Mesothelial cell of epicardium (in vitro differentiated cells): ENCODE measurements around the gene CERS1. TPM values are rescaled to one million over a fixed set of nuclear protein-coding genes. Genes with fewer than 3 reads are reported as not detected.

ENCODE experiments used
- DNase-seq, 2 experiments: peaks; one replicate each; pipeline ENCODE4 v3.0.0; 2021; ENCODE audit warnings: low spot score in 2 of 2; ENCODE audit not compliant: unreplicated experiment in 2 of 2
- H3K27ac Mint-ChIP-seq: 2 replicates; pipeline ENCODE4 v1.8.0; 2021; ENCODE audit warnings: mixed read lengths
- H3K27me3 Mint-ChIP-seq: 2 replicates; pipeline ENCODE4 v1.8.0; 2021; ENCODE audit warnings: low read depth, mixed read lengths
- H3K36me3 Mint-ChIP-seq: 2 replicates; pipeline ENCODE4 v1.8.0; 2021; ENCODE audit warnings: mixed read lengths
- H3K4me1 Mint-ChIP-seq: 2 replicates; pipeline ENCODE4 v1.8.0; 2021; ENCODE audit warnings: mixed read lengths
- H3K4me3 Mint-ChIP-seq: 2 replicates; pipeline ENCODE4 v1.8.0; 2021; ENCODE audit warnings: mild to moderate bottlenecking, moderate library complexity, mixed read lengths
- H3K9me3 Mint-ChIP-seq: 2 replicates; pipeline ENCODE4 v1.8.0; 2021; ENCODE audit warnings: mixed read lengths
- CTCF ChIP-seq: fragments of 200-600 bp; sonication (generic); IDR thresholded peaks from one replicate; pipeline ENCODE4 v1.5.0; 2021; ENCODE audit warnings: antibody characterized with exemption; ENCODE audit not compliant: unreplicated experiment
- total RNA-seq: library from RNA; stranded (reverse); gene quantifications from 3 replicates; pipeline ENCODE4 v1.2.1, GENCODE V29; 2021

Gene CERS1
- total RNA-seq, 1 donor from 2014 or later: 8.5 TPM

DNA sequence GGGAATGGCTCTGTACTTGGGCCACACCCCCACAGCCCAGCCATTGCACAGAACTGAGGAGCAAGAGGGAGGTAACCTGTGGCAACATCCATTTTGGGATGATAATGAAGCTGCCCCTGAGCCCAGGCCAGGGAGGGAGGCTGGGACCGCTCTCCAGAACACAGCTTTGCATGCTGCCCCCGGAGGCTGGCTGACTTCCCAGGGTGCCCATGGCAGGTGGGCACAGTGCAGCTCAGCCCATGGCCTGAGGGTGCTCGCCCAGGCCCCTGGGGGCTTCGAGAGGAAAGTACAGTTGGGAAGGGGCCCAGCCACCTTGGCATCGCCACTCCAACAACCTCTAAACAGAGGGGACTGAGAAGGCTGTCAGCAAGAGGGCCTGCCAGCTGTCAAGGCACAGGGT, 17.5 kb upstream of the CERS1 start:
- Mint-ChIP-seq H3K36me3 (peaks cover 21% of the 10 kb centered on the region), H3K4me1 (peaks cover 13% of the 10 kb centered on the region), H3K27me3 (no peaks in the 10 kb centered on the region), H3K9me3 (no peaks in the 10 kb centered on the region), H3K4me3 (no peak overlapping the region), H3K27ac (no peak overlapping the region)
- no peak for DNase-seq
- no peak for TF ChIP-seq CTCF

DNA sequence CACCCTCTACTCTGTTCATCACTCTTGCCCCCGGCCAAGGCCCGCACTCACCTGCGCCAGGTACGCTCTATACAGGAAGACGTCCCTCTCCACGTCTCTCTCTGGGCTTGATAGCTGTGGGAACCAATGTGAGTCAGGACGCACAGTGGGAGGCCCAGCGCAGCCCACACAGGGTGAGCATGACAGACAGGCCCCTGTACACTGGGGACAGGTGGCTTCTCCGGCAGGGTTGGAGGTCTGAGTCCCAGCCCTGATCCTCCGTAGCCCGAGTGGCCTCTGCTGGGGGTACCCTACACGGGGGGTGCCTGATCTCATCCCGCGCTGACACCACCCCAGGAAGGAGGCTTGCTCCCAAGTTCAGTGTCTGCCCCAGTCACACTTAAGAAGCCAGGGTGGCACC, 17.0 kb upstream of the CERS1 start:
- Mint-ChIP-seq H3K4me1 (peaks cover 9% of the 10 kb centered on the region), H3K27me3 (no peaks in the 10 kb centered on the region), H3K4me3 (no peak overlapping the region), H3K36me3 (peaks cover 21% of the 10 kb centered on the region), H3K9me3 (no peaks in the 10 kb centered on the region), H3K27ac (no peak overlapping the region)
- no peak for DNase-seq
- TF ChIP-seq CTCF: no peak

GRCh38 chr19:18910801-18911436, 15.0 kb upstream of the CERS1 start:
- Mint-ChIP-seq H3K27me3 (no peaks in the 10 kb centered on the region), H3K4me3 (no peak overlapping the region), H3K9me3 (no peaks in the 10 kb centered on the region), H3K27ac (no peak overlapping the region), H3K36me3 (peaks cover 18% of the 10 kb centered on the region), H3K4me1 (no peaks in the 10 kb centered on the region)
- no peak for DNase-seq
- TF ChIP-seq CTCF: no peak

GRCh38 chr19:18910010-18910409, 14.1 kb upstream of the CERS1 start:
- no peaks in the 10 kb centered on the region for H3K4me1 Mint-ChIP-seq
- no peak overlapping the region for H3K27ac Mint-ChIP-seq
- no peaks in the 10 kb centered on the region for H3K27me3 Mint-ChIP-seq
- peaks cover 17% of the 10 kb centered on the region for H3K36me3 Mint-ChIP-seq
- DNase-seq: no peak
- no peaks in the 10 kb centered on the region for H3K9me3 Mint-ChIP-seq
- no peak overlapping the region for H3K4me3 Mint-ChIP-seq
- TF ChIP-seq CTCF: no peak

DNA sequence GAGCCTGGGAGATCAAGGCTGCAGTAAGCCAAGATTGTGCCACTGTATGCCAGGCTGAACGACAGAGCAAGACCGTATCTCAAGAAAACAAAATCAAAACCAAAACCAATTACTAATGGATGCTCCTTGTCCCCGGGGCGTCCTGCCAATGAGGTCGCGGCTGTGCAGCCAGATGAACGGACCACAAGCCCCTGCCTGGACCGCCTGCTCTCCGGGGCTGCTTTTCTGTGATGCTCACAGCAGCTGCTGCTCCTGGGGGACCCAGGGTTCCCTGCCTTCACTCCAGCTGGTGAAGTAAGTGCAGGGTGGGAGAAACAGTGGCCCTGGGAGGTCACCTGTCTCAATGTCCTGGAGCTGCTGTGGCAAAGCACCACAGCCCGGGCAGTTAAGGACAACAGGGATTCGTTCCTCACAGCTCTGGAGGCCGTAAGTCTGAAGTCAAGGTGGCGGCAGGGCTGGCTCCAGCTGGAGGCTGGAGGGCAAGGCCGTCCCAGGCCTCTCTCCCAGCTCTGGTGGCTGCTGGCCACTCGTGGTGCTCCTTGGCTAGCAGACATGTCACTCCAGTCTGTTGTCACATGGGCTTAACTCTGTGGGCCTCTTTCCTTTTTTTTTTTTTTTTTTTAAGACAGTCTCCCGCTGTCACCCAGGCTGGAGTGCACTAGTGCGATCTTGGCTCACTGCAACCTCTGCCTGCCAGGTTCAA, 13.1 kb upstream of the CERS1 start:
- no peaks in the 10 kb centered on the region for H3K27me3 Mint-ChIP-seq
- DNase-seq: no peak
- H3K36me3 Mint-ChIP-seq: peaks cover 16% of the 10 kb centered on the region
- H3K4me3 Mint-ChIP-seq: no peak overlapping the region
- H3K4me1 Mint-ChIP-seq: no peaks in the 10 kb centered on the region
- no peak for TF ChIP-seq CTCF
- no peaks in the 10 kb centered on the region for H3K9me3 Mint-ChIP-seq
- no peak overlapping the region for H3K27ac Mint-ChIP-seq
